ENCODE results near the gene GPR87.

The GPR87 gene

DNA sequence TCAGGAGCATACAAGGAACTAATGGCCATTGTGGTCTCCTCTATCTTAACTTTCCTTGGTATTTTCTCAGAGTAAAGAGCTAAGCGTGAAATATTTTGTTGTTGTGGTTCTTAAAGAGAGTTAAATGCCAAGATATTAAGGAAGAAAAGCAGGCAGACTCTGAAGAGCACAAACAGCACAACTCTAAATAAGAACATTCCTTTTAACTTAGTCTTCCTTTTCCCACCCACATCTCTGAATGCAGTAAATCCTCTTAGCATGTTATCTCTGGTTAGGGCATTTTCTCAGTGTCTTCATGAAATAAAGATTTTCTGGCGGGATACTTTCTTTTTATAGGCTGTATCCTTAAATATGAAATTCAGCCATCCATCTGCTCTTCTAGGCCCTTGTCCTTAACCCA is 1.5 kb downstream of the GPR87 start:
- no peak for DNase-seq

DNA sequence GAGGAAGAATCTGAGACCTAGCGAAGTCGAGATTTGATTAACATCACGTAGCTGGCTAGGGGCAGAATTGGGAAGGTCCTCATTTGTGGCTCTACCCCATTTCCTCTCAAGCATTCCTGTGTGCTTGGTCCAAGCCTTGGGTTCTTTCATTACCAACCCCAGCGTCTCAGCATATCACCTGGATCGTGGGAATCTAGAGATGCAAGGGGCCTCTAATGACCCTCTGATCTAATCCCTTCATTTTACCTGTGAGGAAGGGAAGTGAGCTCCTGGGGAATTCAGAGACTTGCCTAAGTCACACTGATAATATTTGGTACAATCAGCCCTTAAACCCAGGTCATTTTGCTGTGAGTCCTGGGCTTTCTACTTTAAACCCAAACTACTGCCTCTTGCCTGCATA is 2.0 kb downstream of the GPR87 start:
- no peak for DNase-seq

DNA sequence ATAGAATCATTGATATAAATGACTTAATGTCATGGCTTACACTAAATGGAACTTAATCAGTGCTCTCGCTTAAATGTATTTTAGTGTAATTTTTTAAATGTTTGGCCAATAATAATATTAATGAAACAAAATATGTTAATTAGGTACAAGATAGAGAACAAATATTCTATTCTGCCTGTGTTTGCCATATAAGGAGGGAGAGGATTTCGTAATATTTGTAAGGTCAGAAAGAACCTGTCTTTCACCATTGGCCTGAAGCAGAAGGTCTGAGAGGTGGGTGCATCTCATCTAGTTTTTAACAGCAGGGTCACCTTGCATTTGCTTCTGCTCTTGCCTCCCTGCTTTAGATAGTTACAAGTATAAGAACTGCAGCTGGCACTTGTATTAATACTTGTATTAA is 2.5 kb downstream of the GPR87 start:
- DNase-seq, result no peak

DNA sequence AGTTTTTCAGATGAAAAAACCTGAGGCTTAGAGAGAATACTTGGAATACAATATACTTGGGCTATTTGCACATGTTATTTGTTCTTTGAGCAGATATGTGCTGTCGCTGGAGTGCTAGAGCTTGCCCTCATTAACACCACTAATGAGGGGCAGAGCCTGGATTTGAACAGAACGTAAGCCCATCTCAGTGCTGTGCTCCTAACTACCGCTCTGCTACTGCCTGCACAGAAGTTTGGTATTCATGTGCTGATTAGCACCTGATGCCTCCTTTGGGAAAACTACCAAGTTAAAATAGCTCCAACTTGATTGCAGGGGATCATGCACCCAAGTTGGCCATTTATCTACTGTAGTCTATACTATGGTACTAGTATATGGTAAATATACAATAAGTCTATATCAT is 3.6 kb downstream of the GPR87 start:
- DNase-seq, result no peak

DNA sequence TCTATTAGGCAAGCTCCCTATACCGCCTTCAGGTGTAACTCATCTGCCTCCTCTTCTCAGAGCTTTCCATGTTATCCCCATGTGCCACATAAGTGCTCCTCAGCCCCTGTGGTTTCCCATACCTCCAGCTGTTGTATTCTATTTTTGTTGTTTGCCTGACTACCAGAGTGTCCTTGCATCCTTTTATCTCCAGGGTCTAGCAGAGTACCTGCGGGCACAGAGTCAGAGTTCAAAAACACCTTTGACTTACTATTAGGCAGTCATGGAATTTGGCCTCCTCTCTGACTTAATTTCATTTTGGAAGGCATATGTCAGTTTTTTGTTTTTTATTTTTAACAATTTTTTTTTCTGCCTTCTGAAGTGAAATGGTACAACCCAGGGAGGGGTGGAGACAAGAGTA is 7.1 kb downstream of the GPR87 start:
- DNase-seq, result no peak

DNA sequence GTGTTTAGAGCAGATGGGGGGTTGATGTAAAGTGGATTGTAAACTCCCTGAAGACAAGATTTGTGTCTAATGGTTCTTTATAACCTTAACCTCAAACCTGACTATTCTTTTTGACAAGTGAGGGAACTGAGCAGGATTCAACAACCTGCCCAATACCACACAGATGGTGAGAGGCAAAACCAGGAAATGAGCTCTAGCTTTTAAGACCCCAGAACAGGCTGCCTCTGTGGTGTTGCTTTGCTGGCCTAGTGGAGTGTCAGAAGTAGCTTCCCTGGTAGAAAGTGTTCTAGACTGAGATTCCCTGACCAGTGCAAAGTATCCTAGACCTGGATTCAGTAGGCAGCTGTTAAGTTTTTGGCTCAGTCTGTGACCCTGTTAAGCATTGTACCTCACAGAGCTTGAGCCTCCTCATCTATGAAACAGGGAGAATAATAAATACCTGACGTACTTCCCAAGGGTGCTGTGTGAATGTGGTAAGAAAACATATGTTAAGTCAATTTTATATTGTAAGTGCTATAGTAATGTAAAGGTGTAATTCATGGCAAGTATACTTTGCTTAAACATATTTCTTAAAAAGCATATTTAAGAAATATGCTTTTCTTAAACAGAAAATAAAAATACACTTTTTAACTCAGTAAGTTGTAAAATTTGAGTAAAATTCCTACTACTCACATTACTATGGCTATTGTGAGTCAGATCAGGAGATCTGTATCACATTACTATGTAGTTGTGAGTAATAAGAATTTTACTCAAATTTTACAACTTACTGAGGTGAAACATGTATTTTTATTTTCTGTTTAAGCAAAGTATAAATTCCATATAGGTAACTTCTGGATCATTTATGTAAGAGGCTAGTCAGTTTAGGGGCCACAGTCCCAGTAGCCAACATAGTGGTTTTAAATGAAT is 8.8 kb downstream of the GPR87 start:
- DNase-seq, result no peak

DNA sequence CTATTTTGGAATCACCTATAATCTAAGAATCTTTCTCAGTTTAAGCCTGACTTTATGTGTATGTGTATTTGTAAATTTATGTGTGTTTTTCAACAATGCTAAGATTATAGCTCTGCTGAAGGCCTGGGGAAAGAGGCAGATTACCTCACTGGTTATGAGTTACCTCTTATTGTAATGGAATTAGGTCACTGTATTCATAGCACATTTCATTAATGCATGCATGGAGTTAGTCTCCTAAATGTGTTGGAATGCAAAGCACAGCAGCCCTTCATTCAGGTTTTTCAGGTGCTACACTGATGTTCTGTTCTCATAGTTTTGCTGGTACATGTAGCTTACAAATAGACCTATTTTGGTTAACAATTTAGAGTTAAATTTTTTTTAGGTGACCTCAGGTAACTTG is 9.5 kb downstream of the GPR87 start:
- no peak for DNase-seq

DNA sequence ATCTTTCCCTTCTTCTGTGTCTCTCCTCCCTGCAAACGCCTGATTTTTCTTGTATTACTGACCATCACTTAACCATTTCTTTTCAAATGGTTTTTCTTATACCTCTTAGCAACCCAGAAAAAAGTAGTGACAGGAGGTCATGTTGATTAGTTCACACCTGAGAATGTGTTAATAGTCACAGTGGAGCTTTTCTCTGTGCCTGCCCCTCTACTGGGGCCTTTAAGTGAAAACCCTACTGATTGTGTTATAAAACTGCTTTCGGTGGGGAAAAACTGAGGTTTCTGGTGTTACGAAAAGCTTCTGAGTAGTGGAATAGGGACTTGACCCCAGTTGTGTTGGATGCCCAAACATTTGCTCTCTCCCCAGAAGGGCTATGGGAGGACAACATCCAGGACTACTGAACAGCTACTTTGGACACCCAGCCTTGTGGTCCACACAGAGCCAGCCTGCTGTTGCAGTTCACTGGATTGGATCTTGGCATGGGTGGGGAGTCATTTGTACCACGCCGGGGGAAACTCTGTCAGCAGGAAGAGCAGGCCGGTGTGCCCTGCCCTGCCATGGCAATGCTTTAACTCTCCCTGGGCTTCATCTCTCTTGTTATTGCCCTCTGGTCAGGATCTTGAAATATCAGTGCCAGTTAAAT is 10.3 kb downstream of the GPR87 start:
- DNase-seq, result no peak

DNA sequence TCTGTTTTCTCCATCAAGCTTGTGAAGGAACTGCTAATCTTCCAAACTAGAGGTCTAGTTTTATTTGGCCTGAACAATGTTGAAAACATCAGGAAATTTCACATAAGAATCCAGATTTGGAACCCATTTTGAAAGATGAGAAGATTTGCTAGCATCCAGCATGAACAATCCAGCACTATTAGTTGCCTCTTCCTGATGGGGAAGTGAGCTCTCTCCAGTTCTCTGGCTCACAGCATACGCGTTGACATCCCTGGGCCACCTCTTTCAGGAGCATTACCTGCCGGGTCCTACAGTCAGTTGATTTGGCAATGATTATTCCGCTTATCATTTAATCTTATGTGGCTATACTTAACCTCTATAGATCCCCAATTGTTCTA is 10.9 kb downstream of the GPR87 start:
- no peak for DNase-seq

DNA sequence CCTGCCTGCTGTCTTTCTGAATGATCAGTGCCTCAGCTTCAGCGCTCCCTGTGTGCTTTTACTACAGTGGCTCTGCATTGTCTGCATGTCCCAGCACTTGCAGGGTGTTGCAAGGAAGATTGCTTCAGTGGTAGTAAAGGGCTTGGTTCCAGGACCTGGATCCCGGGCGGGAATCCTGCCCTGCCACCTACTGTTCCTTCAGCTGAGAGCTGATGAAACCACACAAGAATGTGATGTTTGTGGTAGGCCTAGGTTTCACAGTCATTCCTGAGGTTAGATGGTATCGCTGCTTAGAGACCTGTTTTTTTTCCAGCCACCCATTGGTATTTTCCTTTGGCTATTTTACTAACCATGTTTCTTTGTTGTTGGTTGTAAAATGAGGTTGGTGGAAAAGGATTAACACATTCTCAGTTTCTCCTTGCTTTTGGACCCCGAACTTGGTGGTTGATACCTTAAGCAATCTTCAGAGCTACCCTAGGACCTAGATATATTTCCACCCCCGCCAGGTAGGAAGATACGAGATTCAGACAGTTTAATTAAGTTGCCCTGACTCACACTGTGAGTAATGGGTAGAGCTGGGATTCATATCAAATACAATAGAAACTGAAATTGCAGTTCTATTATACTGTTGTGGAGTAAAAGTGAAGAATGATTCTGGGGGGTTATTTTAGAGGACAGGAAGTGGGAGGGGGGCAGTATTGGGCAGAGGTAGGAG is 11.4 kb downstream of the GPR87 start:
- DNase-seq, result no peak

DNA sequence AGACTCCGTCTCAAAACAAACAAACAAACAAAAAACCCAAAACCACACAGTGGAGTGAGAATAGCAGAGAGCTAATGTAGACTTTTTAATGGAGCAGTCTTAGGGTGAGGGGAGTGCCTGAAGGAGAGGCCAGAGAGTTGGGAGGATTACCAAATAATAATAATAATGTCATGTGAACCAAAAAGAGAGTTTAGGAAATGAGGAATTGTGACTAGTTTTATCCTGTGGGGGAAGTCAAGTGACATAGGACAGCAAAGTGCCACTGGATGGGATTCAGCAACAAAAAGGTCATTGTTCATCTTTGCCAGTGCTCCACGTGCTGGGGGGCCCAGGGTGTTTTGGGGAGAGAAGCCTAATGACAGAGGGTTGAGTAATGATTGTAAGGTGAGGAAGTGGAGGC is 12.9 kb downstream of the GPR87 start:
- no peak for DNase-seq

DNA sequence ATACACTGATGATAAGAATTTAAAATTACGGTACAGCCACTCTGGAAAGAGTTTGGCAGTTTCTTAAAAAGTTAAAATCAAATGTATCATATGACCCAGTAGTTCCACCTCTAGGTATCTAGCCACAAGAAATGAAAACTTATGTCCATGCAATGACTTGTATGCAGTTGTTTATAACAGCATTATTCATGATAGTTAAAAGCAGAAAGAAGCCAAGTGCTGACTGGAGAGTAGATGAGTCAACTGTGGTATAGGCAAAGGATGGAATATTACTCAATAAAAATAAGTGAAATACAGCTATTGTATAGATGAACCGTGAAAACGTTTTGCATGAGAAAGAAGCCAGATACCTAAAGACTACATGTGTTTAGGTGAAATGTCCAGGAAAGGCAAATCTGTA is 14.8 kb downstream of the GPR87 start:
- DNase-seq, result no peak

DNA sequence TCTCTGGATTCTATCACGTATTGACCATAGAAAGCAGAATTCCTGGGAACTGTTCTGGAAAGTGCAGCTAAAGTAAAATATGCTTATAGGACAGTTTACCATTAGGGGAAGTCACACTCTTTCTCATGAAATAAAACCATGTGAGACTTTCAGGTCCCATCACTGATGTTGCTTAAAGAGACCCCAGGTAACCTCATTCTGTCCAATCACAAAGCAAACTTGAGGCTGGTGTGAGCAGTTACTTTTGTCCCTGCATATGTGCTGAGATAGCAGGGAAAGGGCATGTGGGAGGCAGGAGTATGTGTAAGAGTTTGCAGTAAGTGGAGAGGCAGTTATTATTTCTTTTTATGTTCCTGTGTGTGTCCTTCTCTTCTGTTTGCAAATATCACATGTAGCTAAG is 16.1 kb downstream of the GPR87 start:
- no peak for DNase-seq

DNA sequence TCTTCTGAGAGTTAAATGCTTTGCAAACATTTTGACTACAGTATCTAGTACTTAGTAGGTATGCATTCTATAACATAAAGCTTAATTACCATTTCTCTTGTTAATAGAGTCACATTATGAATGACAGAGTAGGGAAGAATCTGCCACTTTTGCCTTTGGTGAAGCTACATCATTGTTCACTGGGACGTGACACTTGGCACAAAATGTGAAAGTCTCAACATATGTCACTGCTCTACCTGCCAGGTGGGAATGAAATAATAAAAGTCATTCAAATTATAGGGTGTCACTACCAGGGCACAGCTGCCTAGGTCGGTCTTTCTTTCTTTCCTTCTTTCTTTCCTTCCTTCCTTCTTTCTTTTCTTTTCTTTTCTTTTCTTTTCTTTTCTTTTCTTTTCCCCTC is 17.6 kb downstream of the GPR87 start:
- no peak for DNase-seq

DNA sequence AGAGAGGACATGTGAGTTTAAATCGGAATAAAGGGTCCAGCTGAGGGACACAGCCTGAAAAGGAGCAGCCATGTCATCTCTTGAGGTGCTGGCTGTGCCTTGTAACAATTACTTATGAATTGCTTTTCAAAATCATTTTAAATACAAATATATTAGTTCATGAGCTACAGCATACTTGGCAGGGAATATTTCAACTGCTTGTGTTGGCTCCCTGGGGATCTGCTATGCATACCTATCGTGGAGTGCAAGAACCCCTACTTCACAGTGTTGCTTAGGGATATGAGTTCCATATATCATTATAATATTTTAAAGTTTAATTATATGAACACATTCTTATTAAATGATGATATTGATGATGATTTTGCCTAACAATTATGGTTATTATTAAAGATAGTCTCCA is 19.2 kb downstream of the GPR87 start:
- DNase-seq, result no peak

DNA sequence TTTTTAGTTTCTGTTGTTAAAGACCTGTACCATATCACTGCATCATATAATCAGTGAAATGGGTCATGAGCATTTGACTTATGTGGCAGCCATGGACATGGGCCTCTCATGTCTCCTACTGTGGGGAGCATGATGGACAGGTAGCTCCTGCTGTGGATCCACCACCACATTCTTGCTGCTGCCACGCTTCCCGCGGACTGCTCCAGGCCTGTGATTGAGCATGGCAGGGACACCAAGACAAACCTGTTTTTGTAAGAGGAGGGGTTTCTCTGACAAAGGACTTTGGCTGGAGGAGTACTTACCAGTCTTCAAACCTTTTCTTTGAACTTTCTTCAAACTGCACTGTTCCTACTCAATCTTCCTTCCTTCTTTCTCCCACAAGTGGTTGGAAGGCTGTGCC is 20.4 kb downstream of the GPR87 start:
- DNase-seq, result no peak

DNA sequence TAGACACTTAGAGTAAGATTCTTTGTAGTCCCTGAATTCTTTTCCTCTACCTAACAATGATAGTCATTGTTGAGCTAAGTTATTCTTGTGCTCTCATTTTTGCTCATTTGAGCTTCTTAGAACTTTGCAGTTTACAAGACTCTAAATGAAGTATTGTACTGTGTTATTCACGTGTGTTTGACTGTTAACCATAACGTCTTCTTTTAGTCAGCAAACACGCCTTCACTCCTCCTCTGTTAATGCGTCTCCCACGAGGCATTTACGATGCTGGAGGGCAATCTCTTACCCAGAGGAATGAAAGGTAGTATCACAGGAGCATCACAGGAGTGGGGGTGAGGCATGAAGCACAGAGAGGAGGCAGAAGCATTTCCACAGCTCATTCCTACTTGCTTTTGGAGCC is 23.5 kb downstream of the GPR87 start:
- no peak for DNase-seq

DNA sequence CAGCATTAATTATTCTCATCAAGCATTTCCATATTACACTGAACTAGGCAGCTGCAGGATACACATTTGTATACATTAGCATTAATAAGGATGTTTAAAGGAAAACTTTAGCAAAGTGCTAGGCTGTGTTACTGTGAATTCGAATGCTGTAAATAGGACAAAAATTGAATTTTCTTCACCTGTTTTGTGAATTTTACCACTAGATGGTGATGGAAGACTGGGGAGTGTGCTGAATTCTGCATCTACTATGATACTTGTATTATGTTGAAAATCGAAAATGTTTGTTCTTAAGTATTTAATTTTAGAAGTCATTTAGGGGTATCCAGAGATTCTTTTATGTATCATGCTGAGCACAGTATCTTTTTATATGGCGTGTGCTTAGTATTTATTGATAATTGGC is 25.9 kb downstream of the GPR87 start:
- no peak for DNase-seq

DNA sequence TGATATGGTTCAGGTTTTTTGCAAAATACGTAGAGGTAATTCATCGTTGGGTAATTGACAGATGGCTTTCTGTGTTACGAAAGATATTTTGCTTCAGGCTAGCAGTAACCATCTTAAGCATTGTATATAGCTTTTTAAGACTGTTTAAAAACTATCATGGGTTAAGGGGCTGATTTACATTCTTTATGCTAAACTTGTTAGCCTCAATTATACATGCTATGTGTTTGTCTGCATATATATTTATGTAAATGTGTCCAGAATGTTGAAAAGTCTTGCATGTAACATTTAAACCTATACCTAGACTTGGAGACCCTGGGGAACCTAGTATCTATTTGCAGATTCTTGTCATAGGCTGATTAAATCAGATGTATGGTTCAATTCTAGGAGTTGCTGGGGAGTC is 27.2 kb downstream of the GPR87 start:
- DNase-seq, result no peak

DNA sequence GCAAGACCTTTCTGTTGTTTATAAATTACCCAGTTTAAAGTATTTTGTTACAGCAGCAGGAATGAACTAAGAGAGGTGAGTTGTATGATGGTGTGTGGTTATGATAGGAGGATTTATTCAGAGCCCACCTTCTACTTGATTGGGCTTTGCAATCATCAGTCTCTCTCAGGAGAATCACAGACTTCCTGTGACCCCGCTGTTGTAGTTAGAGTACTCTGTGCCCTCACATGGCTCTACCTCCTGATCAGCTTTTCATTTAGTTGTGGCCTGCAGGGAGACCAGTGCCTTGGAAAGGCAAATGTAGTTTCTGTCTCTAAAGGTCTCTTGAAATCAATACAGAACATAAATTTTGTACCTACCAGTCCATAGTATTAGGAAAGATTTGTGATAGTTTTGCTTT is 30.7 kb downstream of the GPR87 start:
- DNase-seq, result no peak

DNA sequence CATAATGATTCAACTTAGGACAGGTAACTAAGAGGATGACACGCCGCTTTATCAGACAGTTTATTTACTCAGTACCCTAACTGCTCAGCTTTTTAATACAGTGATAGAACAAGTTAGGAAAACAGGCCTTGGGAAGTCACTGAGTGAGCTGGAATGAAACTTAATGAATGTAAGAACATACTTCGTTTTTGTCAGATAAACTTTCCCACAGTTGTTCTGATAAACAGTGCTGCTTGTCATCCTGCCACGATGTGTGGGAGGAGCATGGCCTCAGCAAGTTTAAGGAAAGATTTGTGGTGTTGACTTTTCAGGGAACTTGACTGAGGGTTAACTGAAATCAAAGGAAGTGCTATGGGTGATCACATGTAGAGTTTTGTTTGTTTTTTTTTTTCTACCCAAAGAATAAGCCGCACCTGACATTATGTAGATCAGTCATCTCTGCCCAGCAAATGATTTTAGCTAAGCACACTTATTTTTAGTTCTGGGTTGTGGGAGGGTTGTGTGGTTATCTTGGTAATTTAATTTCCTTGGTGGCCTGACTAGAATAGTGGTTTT is 32.6 kb downstream of the GPR87 start:
- DNase-seq, result no peak

DNA sequence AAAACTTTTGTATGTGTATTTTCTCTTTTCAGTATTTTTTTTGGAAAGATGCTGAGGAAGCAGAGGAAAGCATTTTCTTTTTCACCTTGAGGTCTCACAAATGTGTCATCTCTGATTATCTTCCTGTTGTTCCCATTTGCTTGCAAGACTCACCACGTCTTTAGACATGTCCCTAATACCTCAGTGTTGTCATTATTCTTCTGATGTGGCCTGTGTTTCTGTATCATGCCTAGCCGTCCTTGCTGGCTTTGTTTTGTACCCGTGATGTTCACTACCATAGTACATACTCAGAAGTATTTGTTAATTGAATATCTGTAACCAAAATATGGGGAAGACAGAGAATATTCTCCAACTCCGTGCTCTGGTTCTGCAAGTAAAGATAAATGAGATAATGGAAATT is 33.2 kb downstream of the GPR87 start:
- DNase-seq, result no peak

DNA sequence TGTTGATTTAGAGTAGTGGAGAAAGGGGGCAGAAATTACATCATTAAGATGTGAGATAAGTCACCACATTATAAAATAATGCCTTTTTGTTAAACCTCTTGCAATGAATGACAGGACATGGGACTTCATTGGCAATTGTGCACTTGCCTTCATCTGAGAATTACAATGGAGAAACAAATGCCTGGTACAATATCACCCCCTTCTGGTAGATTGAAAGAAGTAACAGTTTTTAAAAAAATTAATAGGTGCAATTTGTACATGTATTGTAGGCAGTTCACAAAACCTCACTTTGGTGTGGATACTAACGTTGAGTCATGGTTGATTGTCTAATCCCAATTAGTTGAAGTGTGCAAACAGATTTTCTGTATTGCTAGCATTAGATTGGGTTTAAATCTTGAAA is 33.7 kb downstream of the GPR87 start:
- DNase-seq, result peak in 1 of 2 donors; percentile 66
